Stimulated activated CD8-positive, alpha-beta memory T cell treated with anti-CD3 and anti-CD28 coated beads, Interleukin-15, amount 100 ng/mL, for 24 hours (primary cell): Measurements from ENCODE around the gene AR.

Experiments used
- DNase-seq: peaks from one replicate; pipeline ENCODE4 v3.0.0-alpha.2; 2020; ENCODE audit warnings: low read depth

The AR gene

DNA sequence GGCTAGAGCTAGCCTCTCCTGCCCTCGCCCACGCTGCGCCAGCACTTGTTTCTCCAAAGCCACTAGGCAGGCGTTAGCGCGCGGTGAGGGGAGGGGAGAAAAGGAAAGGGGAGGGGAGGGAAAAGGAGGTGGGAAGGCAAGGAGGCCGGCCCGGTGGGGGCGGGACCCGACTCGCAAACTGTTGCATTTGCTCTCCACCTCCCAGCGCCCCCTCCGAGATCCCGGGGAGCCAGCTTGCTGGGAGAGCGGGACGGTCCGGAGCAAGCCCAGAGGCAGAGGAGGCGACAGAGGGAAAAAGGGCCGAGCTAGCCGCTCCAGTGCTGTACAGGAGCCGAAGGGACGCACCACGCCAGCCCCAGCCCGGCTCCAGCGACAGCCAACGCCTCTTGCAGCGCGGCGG lies at the start of gene AR:
TSS of gene AR (plus strand) at position 204 of the 400 bp plus-strand sequence. CDS start 1,126 bp downstream, outside the sequence.
- DNase-seq = no peak

- no peak for DNase-seq
Measured at GRCh38 chrX:67500617-67501016, 43.2 kb upstream of the AR start.

- no peak for DNase-seq
Measured at GRCh38 chrX:67503004-67503403, 40.8 kb upstream of the AR start.

GRCh38 chrX:67503453-67503852 lies 40.4 kb upstream of the AR start:
- DNase-seq = no peak

- no peak for DNase-seq
Measured at GRCh38 chrX:67520671-67521070, 23.1 kb upstream of the AR start.

DNA sequence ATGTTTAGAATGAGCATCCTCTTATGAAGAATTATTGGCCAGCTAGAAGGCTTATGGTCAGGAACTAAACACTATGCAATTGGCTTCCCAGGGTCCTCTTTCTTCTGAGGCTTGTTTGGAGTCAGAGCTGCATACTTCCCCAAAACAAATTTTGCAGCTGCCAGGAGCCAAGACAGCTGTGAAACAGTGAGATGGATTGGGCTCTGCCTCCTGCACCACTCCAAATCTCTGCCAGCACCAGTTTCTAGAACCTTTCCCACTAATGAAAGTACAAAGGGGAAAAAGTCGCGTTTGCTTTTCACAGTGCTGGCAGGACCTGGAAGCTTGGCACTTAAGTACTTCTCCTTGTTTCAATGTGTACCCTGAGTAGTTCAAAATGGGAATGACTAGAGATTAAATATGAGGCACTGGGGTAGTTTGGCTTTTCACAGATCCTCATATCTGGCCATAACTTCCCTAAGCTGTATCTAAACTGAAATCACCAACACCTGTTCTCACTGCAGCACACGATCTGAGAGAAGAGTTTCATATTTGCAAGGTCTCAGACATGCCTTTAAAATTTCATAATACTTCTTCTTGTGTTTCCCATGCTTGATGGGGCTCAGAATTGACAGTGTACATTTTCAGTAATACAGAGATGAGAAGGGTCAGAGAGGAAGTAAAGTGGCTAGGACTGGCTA lies 20.7 kb upstream of the AR start:
- DNase-seq = no peak

GRCh38 chrX:67523932-67524331 lies 19.9 kb upstream of the AR start:
- no peak for DNase-seq

DNA sequence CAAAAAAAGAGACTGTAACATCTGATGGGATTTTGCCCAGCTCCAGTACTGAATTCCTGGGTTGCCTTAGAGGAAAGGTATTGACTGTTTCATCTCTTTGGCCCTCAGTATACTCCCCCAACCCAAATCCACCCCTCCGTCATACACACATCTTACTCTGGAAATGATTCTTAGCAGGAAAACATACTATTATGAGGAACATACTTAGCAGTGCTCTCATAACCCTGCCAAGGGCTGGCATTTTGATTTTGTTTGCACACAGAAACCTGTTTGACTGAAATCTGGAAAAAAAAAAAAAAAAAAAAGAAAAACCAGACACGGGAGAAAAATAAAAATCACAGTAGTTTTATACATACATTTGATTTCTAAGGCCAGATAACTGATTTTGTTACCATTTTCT lies 19.4 kb upstream of the AR start:
- DNase-seq = no peak

GRCh38 chrX:67524950-67525691 lies 18.7 kb upstream of the AR start:
- no peak for DNase-seq

GRCh38 chrX:67536564-67536963 lies 7.3 kb upstream of the AR start:
- no peak for DNase-seq

DNA sequence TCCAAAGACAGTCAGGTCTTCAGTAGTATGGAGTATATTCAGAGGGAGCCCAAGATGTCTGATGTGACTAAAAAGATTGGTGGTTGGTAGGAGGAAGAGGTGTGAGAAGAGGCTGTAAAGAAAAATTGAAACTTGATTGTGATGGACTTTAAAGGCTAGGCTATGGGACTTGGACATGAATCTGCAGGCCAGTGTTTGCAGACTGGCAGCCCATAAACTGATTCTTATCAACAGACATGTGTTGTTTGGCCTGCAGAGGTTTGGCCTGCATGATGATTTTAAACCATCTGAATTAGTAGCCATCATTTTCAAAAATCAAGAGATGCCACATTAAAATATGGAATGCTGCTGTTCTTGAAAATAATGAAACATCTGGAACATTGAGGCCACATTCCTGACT lies 5.4 kb upstream of the AR start:
- DNase-seq = no peak

- DNase-seq = no peak
Measured at GRCh38 chrX:67544281-67545035, 637 bp downstream of the AR start.

- DNase-seq = no peak
Measured at GRCh38 chrX:67545036-67545821, 1.4 kb downstream of the AR start.

DNA sequence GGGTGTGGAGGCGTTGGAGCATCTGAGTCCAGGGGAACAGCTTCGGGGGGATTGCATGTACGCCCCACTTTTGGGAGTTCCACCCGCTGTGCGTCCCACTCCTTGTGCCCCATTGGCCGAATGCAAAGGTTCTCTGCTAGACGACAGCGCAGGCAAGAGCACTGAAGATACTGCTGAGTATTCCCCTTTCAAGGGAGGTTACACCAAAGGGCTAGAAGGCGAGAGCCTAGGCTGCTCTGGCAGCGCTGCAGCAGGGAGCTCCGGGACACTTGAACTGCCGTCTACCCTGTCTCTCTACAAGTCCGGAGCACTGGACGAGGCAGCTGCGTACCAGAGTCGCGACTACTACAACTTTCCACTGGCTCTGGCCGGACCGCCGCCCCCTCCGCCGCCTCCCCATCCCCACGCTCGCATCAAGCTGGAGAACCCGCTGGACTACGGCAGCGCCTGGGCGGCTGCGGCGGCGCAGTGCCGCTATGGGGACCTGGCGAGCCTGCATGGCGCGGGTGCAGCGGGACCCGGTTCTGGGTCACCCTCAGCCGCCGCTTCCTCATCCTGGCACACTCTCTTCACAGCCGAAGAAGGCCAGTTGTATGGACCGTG lies 2.2 kb downstream of the AR start:
- DNase-seq = no peak

GRCh38 chrX:67546496-67547423 lies 2.9 kb downstream of the AR start:
- DNase-seq = no peak

DNA sequence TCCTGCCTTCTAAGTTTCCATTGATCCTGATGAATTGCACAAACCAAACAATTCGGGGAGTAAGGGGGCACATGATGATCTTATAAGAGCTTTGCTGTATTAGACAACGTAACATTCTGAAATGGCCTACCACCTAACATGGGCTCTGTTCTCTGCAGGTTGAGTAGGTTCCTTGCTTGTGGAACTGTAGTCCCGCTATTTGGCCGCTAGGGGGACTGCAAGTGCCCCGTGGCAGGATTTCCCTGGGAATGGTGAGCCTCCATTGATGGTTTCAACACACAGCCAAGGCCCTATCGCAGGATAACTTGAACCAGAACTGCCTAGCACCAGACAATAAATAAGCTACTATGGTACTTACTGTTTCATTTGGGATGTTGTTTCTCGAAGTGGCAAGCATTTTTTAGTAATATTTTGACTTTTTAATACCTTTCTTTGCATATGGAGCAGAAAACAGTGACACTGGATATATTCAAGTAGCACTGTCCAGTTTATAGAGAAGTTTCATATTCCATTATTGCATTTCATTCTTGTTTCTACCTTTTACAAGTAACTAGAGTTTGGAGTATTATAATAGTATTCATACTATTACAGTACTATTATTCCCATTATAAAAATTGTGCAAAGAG lies 11.9 kb downstream of the AR start:
- no peak for DNase-seq

GRCh38 chrX:67558267-67558666 lies 14.4 kb downstream of the AR start:
- DNase-seq = no peak

GRCh38 chrX:67563469-67564448 lies 19.9 kb downstream of the AR start:
- DNase-seq = no peak

DNA sequence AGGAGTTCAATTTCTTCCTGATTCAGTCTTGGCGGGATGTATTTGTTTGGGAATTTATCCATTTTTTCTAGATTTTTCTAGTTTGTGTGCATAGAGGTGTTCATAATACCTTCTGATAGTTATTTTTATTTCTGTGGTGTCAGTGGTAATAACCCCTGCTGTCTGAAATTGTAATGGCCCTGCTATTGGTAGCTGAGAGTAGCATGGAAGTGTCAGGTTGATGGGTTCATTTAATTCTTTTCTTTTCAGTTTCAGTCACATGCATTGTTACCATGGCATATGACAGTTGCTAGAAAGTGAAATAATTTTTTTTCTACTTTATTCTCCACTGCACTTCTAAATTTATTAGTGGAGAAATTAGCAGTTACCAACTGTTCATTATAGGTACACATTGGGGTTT lies 20.7 kb downstream of the AR start:
- DNase-seq = no peak
